Fibroblast of villous mesenchyme (primary cell): ENCODE results near the gene PPP1CB. TPM values are rescaled to one million over a fixed set of nuclear protein-coding genes. Genes with fewer than 3 reads are reported as not detected.

Experiments used
- DNase-seq: peaks from one replicate; pipeline ENCODE4 v3.0.0-alpha.2; 2010; ENCODE audit warnings: low read depth
- H3K4me3 ChIP-seq: 2 replicates; pipeline ENCODE4 v1.5.1; 2011; ENCODE audit warnings: low read depth, mild to moderate bottlenecking, low read length
- total RNA-seq: library from RNA; depleted of rRNA; stranded (reverse); fragments of >200 nt; gene quantifications from 2 replicates; pipeline ENCODE4 v1.2.3, GENCODE V29; 2012
- TF ChIP-seq, protein P1 (sequence below): IDR thresholded peaks from 2 replicates; pipeline ENCODE4 v1.5.1; 2012; ENCODE audit warnings: low read depth, mild to moderate bottlenecking, low read length; ENCODE audit not compliant: insufficient read depth

The PPP1CB gene
- total RNA-seq, 1 donor, result 279 TPM

DNA sequence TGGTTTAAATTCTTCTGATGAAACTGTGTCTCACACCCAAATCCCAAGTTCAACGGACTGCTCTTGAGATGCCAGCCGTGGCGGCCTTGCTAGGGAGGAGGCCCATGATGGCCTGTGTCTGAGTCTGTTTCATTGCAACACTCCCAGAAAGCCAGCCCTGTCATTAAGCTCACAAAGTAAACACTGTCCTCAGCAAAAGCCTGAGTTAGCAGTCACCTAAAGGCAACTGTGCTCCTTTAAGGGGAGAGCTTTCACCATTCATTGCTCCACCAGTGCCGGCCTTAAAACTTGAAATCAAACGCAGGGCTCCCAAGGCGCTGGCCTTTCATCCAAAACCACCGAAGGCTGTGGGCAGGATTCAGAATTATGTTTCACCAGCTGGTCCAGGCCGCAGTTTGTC, 42.5 kb upstream of the PPP1CB start:
- peak; percentile 74 for DNase-seq
- TF ChIP-seq, protein P1, sequence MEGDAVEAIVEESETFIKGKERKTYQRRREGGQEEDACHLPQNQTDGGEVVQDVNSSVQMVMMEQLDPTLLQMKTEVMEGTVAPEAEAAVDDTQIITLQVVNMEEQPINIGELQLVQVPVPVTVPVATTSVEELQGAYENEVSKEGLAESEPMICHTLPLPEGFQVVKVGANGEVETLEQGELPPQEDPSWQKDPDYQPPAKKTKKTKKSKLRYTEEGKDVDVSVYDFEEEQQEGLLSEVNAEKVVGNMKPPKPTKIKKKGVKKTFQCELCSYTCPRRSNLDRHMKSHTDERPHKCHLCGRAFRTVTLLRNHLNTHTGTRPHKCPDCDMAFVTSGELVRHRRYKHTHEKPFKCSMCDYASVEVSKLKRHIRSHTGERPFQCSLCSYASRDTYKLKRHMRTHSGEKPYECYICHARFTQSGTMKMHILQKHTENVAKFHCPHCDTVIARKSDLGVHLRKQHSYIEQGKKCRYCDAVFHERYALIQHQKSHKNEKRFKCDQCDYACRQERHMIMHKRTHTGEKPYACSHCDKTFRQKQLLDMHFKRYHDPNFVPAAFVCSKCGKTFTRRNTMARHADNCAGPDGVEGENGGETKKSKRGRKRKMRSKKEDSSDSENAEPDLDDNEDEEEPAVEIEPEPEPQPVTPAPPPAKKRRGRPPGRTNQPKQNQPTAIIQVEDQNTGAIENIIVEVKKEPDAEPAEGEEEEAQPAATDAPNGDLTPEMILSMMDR, result no peak

GRCh38 chr2:28710545-28710944, 41.1 kb upstream of the PPP1CB start:
- no peak overlapping the region for H3K4me3 ChIP-seq
- TF ChIP-seq, protein P1, result no peak
- no peak for DNase-seq

More for the DNA sequence above, 42.5 kb upstream of the PPP1CB start:
- H3K4me3 ChIP-seq, result no peak overlapping the region

DNA sequence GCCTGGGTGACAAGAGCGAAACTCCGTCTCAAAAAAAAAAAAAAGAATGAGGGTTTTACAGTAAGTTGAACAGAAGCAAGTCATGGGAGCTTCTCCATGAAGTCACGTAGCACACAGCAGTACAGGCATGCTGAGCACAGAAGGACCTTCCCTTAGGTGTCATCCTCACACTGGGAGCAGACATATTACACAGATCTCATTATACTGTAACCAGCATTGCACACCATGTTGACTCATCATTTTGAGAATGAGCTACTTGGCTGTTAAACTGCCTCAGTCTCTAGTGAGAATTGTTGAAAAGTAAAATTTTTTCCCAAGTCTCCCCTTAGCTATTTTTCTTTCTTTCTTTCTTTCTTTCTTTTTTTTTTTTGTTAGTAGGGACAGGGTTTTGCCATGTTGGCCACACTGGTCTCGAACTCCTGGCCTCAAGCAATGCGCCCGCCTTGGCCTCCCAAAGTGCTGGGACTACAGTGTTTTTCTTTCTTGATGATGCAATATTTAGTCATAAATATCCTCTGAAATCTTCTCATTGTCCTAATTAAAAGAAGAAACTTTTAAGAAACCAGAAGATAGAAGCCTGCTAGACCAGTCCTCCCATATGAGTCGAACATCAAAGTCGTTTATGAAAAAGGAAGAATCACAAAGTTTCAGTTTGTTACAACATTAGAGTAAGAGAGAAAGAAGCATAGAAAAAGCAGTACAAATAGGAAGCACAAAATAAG, 37.9 kb upstream of the PPP1CB start:
- TF ChIP-seq, protein P1, result no peak
- DNase-seq, result peak; percentile 51
- no peak overlapping the region for H3K4me3 ChIP-seq

DNA sequence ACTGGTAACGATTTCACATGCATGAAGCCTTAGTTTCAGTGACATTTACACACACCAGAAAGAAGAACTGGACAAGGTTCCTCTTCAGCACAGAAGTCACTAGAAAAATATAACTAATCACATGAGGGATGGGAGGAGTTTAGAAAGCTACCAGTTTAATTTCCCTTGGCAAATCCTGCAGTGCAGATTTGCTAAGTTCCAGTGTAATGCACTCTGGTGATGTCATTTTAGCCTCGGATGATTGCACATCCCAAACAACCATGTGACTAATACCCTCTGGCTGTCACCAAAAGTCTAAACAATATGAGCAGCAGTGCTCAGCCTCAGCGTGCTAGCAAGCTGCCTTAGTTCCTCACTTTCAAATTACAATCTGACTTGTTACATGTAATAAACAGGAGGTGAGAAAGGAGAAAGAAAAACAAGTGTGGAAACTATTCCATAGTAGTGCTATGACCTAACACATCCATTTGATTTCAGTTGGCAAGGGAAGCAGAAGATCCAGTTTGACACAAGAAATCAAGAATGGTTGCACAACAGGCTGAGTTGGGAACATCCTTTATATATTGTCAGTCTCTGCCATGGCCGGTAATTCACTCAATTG, 35.3 kb upstream of the PPP1CB start:
- TF ChIP-seq, protein P1, result no peak
- peak; percentile 95 for DNase-seq
- H3K4me3 ChIP-seq, result no peak overlapping the region

GRCh38 chr2:28717339-28717758, 34.3 kb upstream of the PPP1CB start:
- H3K4me3 ChIP-seq, result no peak overlapping the region
- TF ChIP-seq, protein P1, result no peak
- DNase-seq, result peak; percentile 77

- no peak overlapping the region for H3K4me3 ChIP-seq
- TF ChIP-seq, protein P1, result no peak
- DNase-seq, result no peak
Measured at GRCh38 chr2:28720345-28720744, 31.3 kb upstream of the PPP1CB start.
